HG03280 (cell line): Measurements from ENCODE around the gene LBHD2.

Experiments
- ATAC-seq: cut with Tn5 transposase; IDR thresholded peaks from one replicate; pipeline ENCODE4 v1.9.1; 2021; ENCODE audit warnings: mild to moderate bottlenecking, moderate library complexity; ENCODE audit not compliant: unreplicated experiment

LBHD2 gene

DNA sequence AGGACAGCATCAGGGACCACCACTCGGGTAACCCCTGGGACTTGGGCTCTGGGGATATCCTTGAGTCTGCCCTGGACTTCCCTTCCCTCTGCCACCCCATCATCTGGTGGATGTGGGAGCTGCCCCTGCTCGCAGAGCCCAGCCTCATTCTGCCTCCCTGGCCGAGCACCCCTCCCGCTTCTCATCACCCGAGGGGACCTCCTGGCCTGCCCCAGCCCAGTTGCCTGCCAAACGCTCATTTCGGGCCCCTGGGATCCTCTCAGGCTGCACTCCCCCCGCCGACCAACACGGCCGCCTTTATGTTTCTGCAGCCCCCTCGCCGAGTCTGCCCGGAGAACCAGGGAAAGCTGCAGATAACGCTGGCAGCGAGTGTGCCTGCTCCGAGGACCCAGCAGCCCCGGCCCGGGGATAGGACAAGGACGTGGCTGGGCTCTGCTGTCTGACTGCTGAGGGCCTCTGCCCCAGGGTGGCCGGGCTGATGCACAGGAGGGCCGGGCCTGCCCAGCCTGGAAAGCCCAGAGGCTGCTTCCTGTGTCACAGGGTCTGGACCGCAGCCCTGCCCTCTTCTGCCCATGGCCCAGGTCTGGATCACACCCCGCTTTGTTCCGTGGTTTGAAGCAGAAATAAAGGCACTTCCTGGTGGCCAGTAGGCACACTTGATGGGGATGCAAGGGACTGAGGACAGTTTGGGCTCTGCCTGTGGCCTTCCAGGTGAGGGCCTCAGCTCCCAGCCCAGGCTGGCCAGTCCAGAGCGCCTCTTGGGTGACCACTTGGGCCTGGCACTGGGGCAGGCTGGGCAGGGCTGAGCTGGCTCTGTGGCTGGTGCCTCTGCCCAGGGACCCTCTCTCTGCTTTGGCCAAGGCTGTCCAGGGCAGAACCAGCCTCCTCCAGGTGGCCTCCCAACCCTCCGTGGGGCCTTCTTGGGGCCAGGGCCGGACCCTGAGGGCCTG, 5.7 kb downstream of the LBHD2 start:
- no peak for ATAC-seq

- no peak for ATAC-seq
These were observed 6.5 kb downstream of the LBHD2 start for GRCh38 chr14:103090481-103091020.

GRCh38 chr14:103091041-103091882, 7.3 kb downstream of the LBHD2 start:
- ATAC-seq, result peak; percentile 60

DNA sequence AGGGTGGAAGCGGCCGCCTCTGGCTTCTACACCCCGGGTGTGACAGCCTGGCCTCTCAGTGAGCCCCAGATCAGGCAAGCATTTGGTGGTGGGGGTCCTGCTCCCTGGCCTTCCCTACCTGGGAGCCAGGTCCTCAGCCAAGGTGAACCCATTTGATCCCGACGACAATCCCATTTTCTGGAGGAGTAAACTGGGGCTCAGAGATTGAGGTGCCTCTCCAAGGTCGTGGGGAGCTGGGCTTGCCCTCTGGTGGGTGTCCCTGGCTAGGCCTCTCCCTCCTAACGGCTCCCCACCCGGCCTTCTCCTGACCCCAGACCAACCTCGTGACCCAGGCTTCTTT, 7.8 kb downstream of the LBHD2 start:
- no peak for ATAC-seq

- ATAC-seq, result no peak
These were observed 9.9 kb downstream of the LBHD2 start for GRCh38 chr14:103093856-103094405.

- ATAC-seq, result no peak
These were observed 10.6 kb downstream of the LBHD2 start, which contains the start of gene EXOC3L4 for GRCh38 chr14:103094406-103095209. EXOC3L4 (plus strand) TSS chr14:103094725; CDS start chr14:103100220, 5,495 bp downstream.

DNA sequence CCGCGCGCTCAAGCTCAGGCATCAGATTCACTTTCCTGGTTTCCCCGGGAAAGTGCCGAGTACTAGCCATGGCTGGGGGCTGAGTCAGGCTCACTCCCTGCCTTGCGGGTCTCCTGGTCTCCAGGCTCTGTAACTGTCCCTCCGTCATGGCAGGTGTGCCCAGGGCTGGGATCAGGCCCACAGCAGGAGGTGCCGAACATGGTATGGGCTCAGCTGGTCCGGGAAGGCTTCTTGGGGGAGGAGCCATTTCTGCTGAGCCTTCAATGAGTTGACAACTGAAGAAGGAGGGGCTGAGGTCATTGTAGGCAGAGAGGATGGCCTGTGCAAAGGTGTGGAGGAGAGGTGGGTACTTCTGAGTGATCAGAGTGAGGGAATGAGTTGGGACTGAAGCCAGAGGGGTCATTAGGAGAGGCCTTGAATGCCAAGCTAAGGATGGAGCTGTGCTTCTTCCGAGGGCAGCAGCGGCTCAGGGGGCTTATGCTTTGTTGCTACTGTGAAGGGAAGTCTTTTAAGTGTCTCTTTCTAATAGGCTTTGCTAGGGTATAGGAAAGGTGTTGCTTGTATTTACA, 11.3 kb downstream of the LBHD2 start:
- ATAC-seq, result no peak

- ATAC-seq, result no peak
These were observed 12.4 kb downstream of the LBHD2 start for GRCh38 chr14:103096387-103096786.

DNA sequence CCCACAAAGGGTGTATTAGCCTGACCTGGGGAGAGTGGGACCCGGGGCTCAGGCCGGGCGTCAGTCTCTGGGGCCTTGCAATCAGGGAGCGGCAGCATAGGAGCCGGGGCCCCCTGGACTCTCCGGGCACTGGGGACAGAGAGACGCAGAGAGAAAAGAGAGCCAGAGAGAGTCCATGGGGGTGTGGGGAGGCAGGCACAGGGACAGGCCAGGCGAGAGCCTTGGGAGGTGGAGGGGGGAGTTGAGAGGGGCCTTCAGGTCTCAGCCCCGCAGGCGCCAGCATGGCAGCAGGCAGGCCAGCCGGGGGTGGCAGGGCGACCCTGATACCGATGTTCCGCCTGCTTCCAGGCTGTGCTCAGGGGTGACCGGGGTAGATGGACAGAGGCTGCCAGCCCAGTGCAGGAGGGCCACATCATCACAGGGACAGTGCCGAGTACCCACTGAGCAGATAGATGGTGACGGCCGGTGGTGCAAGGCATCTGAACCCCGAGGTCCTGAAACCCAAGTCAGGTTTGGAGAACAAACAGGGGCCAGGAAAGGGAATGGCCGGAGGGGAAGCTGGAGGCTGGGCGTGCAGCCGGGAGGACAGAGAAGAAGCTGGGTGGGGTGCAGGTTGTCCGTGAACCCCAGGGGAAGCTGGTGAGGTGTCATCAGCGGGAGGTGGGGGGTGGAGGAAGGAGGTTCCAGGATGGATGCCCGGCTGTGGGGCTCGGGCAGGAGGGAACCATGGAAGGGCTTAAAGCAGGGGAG, 13.4 kb downstream of the LBHD2 start:
- no peak for ATAC-seq

DNA sequence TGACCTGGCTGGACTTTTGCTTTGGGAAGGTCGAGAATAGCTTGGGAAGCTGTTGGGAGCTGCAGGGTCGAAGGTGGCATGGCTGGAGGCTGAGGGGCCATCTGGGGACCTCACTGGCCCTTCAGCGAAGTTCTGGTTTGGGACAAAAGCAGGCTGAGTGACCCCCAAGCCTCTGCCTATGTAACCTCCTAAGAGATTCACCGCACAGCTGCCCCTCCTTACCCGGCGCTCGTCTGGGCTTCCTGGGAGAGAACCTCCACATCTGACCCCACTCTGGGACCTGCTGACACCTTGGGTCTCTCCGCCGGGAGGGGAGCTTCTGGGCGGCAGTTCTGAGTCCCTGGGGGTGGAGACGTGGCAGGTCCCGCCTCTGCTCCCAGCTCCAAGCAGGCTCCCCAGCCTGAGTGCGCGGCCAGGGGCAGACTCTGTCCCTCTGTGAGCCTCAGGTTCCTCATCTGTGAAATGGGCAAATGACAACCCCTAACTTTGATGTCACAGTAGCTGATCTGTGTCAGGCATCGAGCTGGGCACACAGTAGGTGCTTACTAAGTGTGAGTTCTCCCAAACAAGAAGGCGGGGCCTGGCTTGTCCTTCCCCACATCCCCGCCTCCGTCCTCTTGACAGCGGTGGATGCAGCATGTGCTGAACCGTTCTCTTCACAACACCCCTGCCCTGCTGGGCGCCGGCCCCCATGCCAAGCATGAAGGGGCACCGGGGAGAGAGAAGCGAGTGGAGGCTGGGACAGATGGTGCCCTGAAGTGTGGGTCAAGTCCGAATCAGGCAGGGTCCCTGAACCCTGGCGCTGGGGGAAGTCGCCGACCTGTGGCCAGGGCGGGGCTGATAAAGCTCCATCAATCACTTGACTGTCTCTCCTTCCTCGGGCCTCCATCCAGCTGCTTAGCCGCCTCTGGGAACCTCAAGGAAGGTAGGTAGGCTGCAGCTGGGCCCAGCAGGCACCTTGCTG, 14.3 kb downstream of the LBHD2 start:
- no peak for ATAC-seq

DNA sequence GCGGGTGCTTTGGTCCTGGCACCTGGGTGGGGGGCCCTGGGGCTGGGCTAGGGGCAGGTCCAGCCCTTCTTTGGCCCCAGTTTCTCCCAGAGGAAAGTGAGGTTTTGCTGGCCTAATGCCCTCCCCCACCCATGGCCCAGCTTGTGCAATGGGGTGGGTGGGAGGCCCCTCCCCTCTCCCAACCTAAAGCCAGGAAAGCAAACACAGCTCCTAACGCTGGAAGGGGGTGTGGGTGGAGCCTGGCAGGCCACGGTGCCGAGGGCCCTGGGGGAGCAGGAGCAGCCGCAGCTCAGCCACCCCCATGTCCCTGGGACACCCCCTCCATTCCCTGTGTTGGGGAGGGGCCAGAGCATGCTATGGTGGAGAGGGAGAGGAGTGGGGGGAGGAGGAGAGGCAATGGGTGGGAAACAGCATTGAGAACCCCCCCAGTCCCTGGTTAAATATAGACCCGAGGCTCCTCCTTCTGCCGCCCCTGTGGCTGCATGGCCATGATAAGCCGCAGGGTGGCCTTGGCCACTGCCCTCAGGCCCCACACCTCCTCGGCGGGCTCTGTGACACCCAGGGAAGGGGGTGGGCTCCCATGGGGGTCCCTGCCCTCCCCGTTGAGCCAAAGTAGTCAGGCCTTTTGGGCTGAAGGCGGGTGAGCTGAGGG, 15.2 kb downstream of the LBHD2 start:
- no peak for ATAC-seq

- no peak for ATAC-seq
These were observed 15.8 kb downstream of the LBHD2 start for GRCh38 chr14:103099733-103100280.

- ATAC-seq, result peak; percentile 44
These were observed 16.5 kb downstream of the LBHD2 start for GRCh38 chr14:103100281-103101121.

GRCh38 chr14:103101257-103101962, 17.4 kb downstream of the LBHD2 start:
- ATAC-seq, result no peak

- no peak for ATAC-seq
These were observed 18.1 kb downstream of the LBHD2 start for GRCh38 chr14:103101963-103102688.
